ENCODE data around the gene MCU.

DNA sequence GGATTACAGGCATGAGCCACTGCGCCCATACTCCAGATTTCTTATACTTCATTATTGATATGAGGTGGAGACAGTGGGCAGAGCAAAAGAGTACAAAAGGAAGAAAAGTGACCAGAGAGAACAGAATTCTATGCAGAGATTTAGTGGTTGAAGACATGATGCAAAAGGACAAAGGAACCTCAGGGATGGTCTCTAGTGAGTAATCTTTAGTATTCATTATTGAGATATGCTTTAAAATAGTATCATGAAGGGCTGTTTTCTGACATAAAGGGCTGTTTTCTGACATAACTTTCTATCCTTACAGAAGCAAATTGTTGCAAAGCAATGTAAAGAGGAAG is 120.4 kb downstream of the MCU start:
- TF ChIP-seq POLR2AphosphoS5 (IDR thresholded peaks at IDR 0.05) (no peak), CTCF (IDR thresholded peaks at IDR 0.05) (no peak)
